ENCODE results near the gene KRTAP5-6.

KRTAP5-6 gene

DNA sequence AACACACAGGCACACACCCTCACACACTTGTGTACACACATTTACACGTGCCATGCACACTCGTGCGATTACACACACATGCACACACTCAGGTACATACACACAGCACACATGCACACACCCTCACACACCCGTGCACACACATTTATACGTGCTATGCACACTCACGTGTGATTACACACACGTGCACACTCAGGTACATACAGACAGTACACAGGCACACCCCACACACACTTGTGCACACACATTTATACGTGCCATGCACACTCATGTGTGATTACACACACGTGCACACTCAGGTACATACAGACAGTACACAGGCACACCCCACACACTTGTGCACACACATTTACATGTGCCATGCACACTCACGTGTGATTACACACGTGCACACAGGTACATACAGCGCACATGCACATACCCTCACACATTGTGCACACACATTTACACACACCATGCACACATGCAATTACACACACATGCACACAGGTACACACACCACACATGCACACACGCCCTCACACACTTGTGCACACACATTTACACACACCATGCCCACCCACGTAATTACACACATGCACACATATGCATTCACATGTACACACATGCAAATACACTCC lies 48.8 kb downstream of the KRTAP5-6 start:
- TF ChIP-seq CTCF (IDR thresholded peaks at IDR 0.05) = no peak

- TF ChIP-seq CTCF (IDR thresholded peaks at IDR 0.05) = no peak
Measured at GRCh38 chr11:1746511-1746931, 49.5 kb downstream of the KRTAP5-6 start.

DNA sequence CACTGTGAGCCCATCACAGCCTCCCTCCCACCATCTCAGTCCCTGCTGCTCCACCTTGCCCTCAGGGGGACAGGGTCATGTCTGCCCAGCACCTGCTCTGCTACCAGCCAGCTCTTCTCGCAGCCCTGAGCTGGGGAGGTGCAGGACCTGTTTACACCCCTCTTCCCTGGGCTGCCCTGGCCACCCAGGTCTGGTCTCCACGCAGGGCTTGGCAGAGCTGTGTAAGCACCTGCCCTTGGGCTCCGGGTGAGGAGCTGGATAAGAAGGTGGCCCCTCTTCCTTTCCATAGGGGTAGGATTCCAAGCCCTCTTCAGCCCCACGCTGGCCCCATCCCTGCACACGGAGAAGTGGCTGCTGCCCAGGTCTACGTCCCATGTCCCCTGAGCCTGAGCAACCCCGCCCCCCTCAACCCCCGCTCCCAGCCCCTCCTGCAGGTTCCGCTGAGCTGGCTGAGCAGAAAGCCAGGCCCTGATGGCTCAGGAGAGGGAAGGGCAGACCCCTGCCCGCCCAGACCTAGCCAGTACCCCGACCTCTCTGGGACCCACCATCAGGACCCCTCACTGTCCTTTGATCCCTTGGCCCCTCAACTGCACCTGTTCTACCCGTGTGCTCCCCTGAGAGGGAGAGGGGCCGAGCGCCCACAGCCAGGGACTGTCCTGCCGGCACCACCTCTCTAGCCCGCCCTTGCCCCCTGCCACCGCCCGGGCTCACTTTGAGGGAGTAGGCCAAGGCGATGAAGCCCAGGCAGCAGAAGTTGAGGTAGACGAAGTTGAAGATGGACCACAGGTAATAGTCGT lies 50.2 kb downstream of the KRTAP5-6 start:
- no peak for TF ChIP-seq CTCF (IDR thresholded peaks at IDR 0.05)

Measured in LNCAP (cell line).